HepG2 (cell line): ENCODE results near the gene RHOG. TPM values are rescaled to one million over a fixed set of nuclear protein-coding genes. Genes with fewer than 3 reads are reported as not detected.

Experiments used
- ARID4A ChIP-seq: sonication (generic); formaldehyde crosslinking; IDR thresholded peaks from 2 replicates; pipeline ENCODE4 v1.5.0; 2020; ENCODE audit warnings: mild to moderate bottlenecking, missing genetic modification reagents, borderline replicate concordance
- DDIT3 ChIP-seq: sonication (generic); formaldehyde crosslinking; IDR thresholded peaks from 2 replicates; pipeline ENCODE4 v1.4.0; 2020; ENCODE audit warnings: mild to moderate bottlenecking, missing genetic modification reagents
- ETV5 ChIP-seq: IDR thresholded peaks from 2 replicates; pipeline ENCODE4 v1.6.1; 2018; ENCODE audit warnings: missing biosample characterization, missing genetic modification reagents, inconsistent platforms, borderline replicate concordance
- FLYWCH1 ChIP-seq: sonication (generic); formaldehyde crosslinking; IDR thresholded peaks from 2 replicates; pipeline ENCODE4 v1.8.1; 2023; ENCODE audit warnings: mild to moderate bottlenecking, missing genetic modification reagents
- HNF4G ChIP-seq, 2 experiments: sonication (generic) in 1 of 2; formaldehyde crosslinking in 1 of 2; IDR thresholded peaks; 2 replicates each; pipeline versions ENCODE4 v1.4.0 to v1.6.1; 2011 to 2020; ENCODE audit warnings: borderline replicate concordance in 2 of 2, low read depth in 2 of 2, mild to moderate bottlenecking in 2 of 2, low read length in 1 of 2, missing genetic modification reagents in 1 of 2, moderate library complexity in 1 of 2
- IRF2 ChIP-seq: IDR thresholded peaks from 2 replicates; pipeline ENCODE4 v1.6.1; 2018; ENCODE audit warnings: missing genetic modification reagents, missing compliant biosample characterization
- NCOA2 ChIP-seq: sonication (generic); formaldehyde crosslinking; IDR thresholded peaks from 2 replicates; pipeline ENCODE4 v1.8.0; 2022; ENCODE audit warnings: inconsistent platforms
- NR2F2 ChIP-seq: IDR thresholded peaks from 2 replicates; pipeline ENCODE4 v1.6.1; 2012; ENCODE audit warnings: low read depth, inconsistent platforms, borderline replicate concordance
- PITX1 ChIP-seq: sonication (generic); formaldehyde crosslinking; IDR thresholded peaks from 2 replicates; pipeline ENCODE4 v1.5.1; 2020; ENCODE audit warnings: mild to moderate bottlenecking, missing genetic modification reagents
- RCOR2 ChIP-seq: IDR thresholded peaks from 2 replicates; pipeline ENCODE4 v1.6.1; 2016; ENCODE audit warnings: missing biosample characterization, missing genetic modification reagents
- SNAPC5 ChIP-seq: sonication (generic); formaldehyde crosslinking; IDR thresholded peaks from 2 replicates; pipeline ENCODE4 v1.8.1; 2023; ENCODE audit warnings: mild to moderate bottlenecking, missing genetic modification reagents, borderline replicate concordance
- SP4 ChIP-seq: sonication (generic); formaldehyde crosslinking; IDR thresholded peaks from 2 replicates; pipeline ENCODE4 v1.8.1; 2023; ENCODE audit warnings: mild to moderate bottlenecking, missing genetic modification reagents
- UBTF ChIP-seq: sonication (generic); formaldehyde crosslinking; IDR thresholded peaks from 2 replicates; pipeline ENCODE4 v1.4.0; 2020; ENCODE audit warnings: mild to moderate bottlenecking, missing genetic modification reagents
- ZBTB1 ChIP-seq: sonication (generic); formaldehyde crosslinking; IDR thresholded peaks from 2 replicates; pipeline ENCODE4 v1.4.0; 2020; ENCODE audit warnings: missing genetic modification reagents, borderline replicate concordance
- ZFX ChIP-seq: sonication (generic); formaldehyde crosslinking; IDR thresholded peaks from 2 replicates; pipeline ENCODE4 v1.4.0; 2020; ENCODE audit warnings: mild to moderate bottlenecking, low read depth, missing genetic modification reagents, moderate library complexity
- ZKSCAN8 ChIP-seq: IDR thresholded peaks from 2 replicates; pipeline ENCODE4 v1.6.1; 2016; ENCODE audit warnings: borderline replicate concordance, missing genetic modification reagents, missing compliant biosample characterization
- ZNF282 ChIP-seq: fragments of 450-650 bp; IDR thresholded peaks from 2 replicates; pipeline ENCODE4 v1.6.1; 2018; ENCODE audit not compliant: partially characterized antibody
- ZNF329 ChIP-seq: sonication (generic); formaldehyde crosslinking; IDR thresholded peaks from 2 replicates; pipeline ENCODE4 v1.9.0; 2021; ENCODE audit warnings: low read depth, mild to moderate bottlenecking, missing genetic modification reagents
- ZNF331 ChIP-seq: sonication (generic); formaldehyde crosslinking; IDR thresholded peaks from 2 replicates; pipeline ENCODE4 v1.4.0; 2020; ENCODE audit warnings: missing genetic modification reagents
- ZNF382 ChIP-seq: sonication (generic); formaldehyde crosslinking; IDR thresholded peaks from 2 replicates; pipeline ENCODE4 v1.5.0; 2020; ENCODE audit warnings: missing genetic modification reagents, mild to moderate bottlenecking, borderline replicate concordance
- ZNF644 ChIP-seq: IDR thresholded peaks from 2 replicates; pipeline ENCODE4 v1.6.1; 2016; ENCODE audit warnings: low read depth
- polyA plus RNA-seq, 8 experiments: library from polyadenylated mRNA; depleted of rRNA in 3 of 8; stranded (reverse) in 7 of 8; unstranded in 1 of 8; fragments of >200 nt; fragmentation: Illumina TruSeq in 4 of 8; extraction: Trizol in 4 of 8; gene quantifications; 2 replicates each; pipeline versions ENCODE4 v1.2.1 to v1.2.3, GENCODE V29; 2011 to 2016; ENCODE audit warnings: low read depth in 4 of 8, missing spikeins in 1 of 8, mixed read lengths in 1 of 8; ENCODE audit not compliant: insufficient read depth in 1 of 8
- total RNA-seq, 5 experiments: library from RNA; depleted of rRNA; stranded (reverse); fragments of >200 nt; fragmentation: Illumina TruSeq; extraction: Trizol; gene quantifications; 2 replicates each; pipeline ENCODE4 v1.2.3, GENCODE V29; 2016; ENCODE audit warnings: low read depth in 1 of 5

The RHOG gene
- total and polyA plus RNA-seq, 2 of the 13 experiments (the other 11 are each of a cell fraction or from before 2014, with no cell fraction given): 7.7 to 23.4 TPM

GRCh38 chr11:3879967-3880542 lies 39.3 kb upstream of the RHOG start (continued):
- no peak for TF ChIP-seq DDIT3 (CRISPR knock-in tag)
- peak; percentile 20; the same call in 1 of the 2 replicates for TF ChIP-seq ARID4A (CRISPR knock-in tag)
- TF ChIP-seq ZNF329 (CRISPR knock-in tag): no peak
- no peak for TF ChIP-seq SP4 (CRISPR knock-in tag)
- peak; percentile 85 for TF ChIP-seq NR2F2
- TF ChIP-seq ZBTB1 (CRISPR knock-in tag): no peak
- peak; percentile 56; the same call in 1 of the 2 replicates for TF ChIP-seq ZNF644 (CRISPR knock-in tag)
- TF ChIP-seq RCOR2: peak; percentile 45; the same call in 1 of the 2 replicates
- 0 out of 2 replicates have a peak, but pooled peaks have one; percentile 46 for TF ChIP-seq ZKSCAN8 (CRISPR knock-in tag)
- peak; percentile 65 for TF ChIP-seq ZNF331 (CRISPR knock-in tag)
- TF ChIP-seq NCOA2 (CRISPR knock-in tag): peak; percentile 49; the same call in 1 of the 2 replicates
- no peak for TF ChIP-seq FLYWCH1 (CRISPR knock-in tag)
- TF ChIP-seq ZFX (CRISPR knock-in tag): peak; percentile 58; the same call in 1 of the 2 replicates
- TF ChIP-seq SNAPC5 (CRISPR knock-in tag): no peak
- no peak for TF ChIP-seq ZNF382 (CRISPR knock-in tag)
- TF ChIP-seq UBTF (CRISPR knock-in tag): 0 out of 2 replicates have a peak, but pooled peaks have one; percentile 11
- peak; percentile 2; the same call in 1 of the 2 replicates for TF ChIP-seq HNF4G (IDR thresholded peaks at IDR 0.05; ENCODE audit: borderline replicate concordance, low read depth, low read length)
- no peak for TF ChIP-seq HNF4G (CRISPR knock-in tag; IDR thresholded peaks at IDR 0.05; ENCODE audit: borderline replicate concordance, low read depth)
- peak; percentile 82; the same call in 1 of the 2 replicates for TF ChIP-seq ETV5 (CRISPR knock-in tag)
- TF ChIP-seq IRF2 (CRISPR knock-in tag): peak; percentile 69; the same call in 1 of the 2 replicates
- no peak for TF ChIP-seq ZNF282
- TF ChIP-seq PITX1 (CRISPR knock-in tag): peak; percentile 79
